DMS 273 (cell line): Measurements from ENCODE around the gene RIPK3.

ENCODE experiments used
- DNase-seq: peaks from one replicate; lab custom pipeline; 2025; ENCODE audit not compliant: unreplicated experiment; lab: John Stamatoyannopoulos, UW

Gene RIPK3

DNA sequence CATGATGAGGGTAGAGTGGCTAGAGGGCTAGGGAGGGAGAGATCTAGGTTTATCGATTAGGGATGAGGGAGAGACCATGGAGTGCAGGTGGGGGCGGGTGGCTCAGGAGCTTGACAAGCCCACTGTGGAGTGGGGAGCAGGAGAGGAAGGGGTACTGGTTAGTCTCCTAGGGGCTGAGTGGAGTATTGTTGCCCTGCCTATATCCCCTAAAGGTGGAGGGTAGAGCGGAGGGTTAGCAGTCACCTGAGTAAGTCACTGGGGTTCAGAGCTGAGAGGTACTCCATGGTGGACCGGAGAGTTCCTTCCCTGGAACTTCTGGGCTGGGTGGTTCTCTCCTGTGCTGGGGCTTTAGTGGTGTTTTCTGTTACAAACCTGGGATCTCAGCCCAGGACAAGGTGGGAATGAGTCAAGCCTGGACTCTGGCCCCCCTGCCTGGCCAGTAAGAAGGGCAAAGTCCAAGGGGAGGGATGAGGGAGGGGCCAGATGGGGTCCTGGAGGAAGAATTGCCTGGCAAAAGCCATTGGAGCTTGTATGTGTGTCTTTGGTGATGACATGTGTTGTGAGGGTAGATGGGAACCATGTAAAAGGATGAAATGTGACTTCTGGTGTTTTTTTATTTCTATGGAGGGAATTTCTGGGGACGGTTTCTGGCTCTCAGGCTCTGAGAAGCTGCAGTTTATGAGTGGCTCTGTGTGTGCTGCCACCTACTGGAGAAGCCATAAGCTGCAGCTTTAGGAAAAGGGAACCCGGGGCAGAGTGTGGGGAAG is 32.0 kb downstream of the RIPK3 start, which contains the start of gene CIDEB:
Gene CIDEB, minus strand, starts transcription at position 403 of the 767 bp plus-strand sequence. Its CDS starts 119 bp downstream, at position 284.
- DNase-seq: peak; percentile 75

DNA sequence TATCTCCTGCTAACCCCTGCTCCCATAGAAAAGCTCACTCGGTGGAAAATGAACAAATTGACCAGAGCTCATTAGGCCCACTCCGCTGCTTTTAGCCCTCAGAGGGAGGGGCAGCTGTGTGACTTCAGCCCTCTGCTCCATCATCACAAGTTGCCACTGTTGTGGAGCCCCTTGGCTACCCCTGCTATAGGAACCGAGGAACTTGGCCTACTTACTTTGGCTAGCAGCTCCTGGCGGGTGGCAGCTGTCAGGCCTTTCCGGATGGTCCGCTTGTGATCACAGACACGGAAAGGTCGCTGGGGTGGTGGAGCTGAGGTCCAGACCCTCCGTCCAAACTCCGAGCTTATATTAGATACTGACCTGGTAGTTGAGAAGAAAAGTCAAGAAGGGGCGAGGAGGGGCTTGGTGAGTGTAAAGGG is 32.6 kb downstream of the RIPK3 start:
- no peak for DNase-seq

- DNase-seq: no peak
Observed at GRCh38 chr14:24304019-24304387, 35.8 kb downstream of the RIPK3 start.

DNA sequence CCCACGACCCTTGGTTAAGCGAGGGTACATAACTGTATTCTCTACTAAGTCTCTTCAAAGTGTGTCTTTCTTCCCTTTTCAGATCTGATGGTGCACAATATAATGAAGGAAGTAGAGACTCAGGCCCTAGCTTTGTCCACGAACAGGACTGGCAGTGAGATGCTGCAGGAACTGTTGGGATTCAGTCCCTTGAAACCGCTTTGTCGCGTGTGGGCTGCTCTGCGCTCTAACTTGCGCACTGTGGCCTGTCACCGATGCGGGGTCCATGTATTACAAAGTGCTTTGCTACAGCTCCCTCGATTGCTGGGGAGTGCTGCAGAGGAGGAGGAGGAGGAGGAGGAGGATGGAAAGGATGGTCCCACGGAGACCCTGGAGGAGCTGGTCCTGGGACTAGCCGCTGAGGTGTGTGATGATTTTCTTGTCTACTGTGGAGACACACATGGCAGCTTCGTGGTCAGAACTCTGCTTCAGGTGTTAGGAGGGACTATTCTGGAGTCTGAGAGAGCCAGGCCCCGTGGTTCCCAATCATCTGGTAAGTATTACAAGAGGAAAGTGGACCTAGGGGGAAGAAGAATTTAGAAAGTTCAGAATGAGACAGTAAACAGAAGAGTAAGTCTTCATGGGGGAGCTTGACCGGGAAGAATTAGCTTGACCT is 39.3 kb downstream of the RIPK3 start:
- DNase-seq: no peak

DNA sequence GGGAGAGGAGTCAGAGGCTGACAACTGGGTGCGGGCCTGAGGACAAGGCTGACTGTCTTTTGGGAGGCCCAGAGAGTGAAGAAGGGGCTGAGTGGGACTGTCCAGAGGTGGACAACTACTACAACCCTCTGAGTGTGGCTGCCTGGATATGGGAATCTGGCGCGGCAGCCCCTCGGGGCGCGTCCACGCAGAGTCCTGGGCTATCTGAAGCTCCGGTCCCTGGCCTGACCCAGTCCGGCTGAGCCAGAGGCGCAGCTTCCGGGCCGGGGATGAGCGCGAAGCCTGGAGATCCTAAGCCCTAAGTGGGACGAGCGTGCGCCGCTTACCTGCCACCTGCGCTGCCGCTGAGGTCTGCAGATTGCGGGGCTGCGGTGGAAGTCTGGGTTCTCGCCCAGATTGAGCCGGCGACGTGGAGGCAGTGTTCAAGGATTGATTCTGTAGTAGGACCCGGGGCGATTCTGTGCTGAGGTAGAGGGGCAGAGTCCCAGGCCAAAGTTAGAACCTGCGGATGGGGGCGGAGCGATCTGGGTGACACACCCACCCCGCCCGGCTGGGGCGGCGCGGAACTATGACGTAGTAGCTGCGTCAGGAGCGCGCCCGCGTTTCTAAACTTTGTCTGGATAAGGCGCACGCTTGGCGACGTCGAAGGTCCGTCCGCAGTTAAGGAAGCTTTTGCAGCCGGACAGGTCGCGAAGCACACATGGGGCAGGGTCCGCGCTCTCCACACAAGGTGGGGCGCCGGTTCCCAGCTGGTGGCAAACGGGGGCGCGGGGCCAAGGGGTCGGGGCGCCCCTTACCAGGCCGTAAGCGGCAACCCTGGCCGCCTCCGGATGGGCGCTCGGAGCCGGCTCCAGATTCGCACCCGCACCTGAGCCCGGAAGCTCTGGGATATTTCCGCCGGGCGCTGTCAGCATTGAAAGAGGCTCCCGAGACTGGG is 40.3 kb downstream of the RIPK3 start, which contains the start of the genes DHRS1 and NOP9:
Gene DHRS1, minus strand, starts transcription at position 526 of the 937 bp plus-strand sequence. CDS start 674 bp downstream, outside the sequence.
Gene NOP9, plus strand, starts transcription at position 596 of the 937 bp plus-strand sequence. Its CDS starts 105 bp downstream, at position 701.
- DNase-seq: peak; percentile 96

DNA sequence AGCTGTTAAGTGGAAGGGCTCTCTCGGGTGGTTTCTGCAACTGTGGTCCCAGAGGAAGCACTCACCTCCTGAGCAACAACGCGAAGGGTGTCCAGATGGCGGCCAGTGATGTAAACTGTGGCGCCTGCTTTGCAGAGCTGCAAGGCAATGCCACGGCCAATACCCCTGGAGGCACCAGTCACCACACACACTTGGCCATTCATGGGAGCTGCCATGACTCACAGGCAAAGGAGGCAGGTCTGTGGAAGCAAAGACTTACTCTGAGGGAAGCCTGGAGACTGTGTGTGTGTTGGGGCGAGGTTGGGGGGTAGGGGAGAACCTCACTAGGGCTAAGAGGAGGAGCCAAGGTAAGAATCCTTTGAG is 40.9 kb downstream of the RIPK3 start:
- peak; percentile 88 for DNase-seq

GRCh38 chr14:24297190-24297964 is 42.4 kb downstream of the RIPK3 start:
- peak; percentile 64 for DNase-seq

DNA sequence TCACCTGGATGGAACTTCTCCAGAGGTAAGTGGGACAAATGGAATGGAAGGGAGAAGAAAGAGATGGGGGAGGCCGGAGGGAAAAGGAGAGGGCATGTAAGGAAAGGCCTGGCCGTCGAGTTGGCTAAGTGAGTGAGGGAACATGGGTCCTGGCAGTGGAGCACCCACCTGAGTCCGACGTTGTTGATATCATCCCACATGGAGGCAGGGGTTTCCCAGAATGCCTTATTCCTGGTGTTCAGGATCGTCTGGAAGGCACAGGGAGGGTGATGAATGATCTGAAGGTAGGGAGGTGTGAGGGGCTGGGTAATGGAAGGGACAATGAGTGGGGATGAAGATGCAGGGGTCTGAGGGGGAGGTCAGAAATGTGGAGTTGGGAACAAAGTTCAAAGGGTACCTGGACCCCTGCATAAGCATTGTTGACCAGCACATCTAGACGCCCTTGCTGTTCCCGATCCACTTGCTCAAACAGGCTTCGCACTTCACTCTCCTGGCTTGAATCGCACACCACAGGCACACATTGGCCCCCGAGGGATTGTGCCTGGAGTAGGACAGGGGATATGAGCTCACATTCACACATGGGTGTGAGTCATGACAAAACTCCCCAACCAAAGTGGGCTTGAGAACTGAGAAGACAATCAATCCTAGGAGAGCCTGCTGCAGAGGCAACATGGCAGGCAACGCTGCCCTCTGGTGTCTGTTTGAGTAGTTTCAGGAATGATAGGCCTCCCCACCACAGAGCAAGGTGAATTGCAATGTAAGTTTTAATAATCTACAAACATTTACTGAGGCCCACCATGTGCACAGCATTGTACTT is 43.2 kb downstream of the RIPK3 start:
- peak; percentile 79 for DNase-seq

DNA sequence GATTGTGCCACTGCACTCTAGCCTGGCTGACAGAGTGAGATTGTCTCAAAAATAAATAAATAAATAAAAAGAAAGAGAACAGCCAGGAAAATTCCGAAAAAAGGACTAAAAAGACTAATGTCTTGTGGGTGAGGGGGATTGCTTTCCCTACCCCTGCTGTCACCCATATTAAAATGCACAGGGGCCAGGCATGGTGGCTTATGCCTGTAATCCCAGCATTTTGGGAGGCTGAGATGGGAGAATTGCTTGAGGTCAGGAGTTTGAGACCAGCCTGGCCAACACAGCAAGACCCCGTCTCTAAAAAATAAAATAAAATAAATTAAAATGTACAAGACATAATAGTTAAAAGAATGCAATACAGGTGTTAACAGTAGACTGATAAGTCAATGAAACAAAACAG is 46.3 kb downstream of the RIPK3 start:
- DNase-seq: no peak

- no peak for DNase-seq
Observed at GRCh38 chr14:24292118-24292807, 47.5 kb downstream of the RIPK3 start.

GRCh38 chr14:24291446-24292117 is 48.2 kb downstream of the RIPK3 start:
- no peak for DNase-seq

DNA sequence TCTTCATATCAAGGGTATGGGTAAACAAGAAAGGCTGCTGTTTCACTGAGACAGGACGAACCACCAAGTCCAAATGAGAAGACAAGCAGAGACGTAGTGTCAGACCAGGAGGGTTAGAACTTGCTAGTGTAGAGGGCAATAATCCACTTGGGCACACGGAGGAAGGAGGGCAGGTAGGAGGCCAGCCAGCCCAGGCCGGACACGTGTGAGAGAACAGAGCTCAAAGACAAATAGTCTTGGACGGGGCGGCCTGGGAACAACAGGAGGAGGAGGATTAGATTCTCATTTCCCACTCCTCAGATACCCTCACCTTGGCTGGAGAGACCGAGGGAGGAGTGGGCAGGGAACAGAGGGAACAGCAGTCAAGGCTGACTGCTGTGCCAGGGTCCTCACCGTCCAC is 49.0 kb downstream of the RIPK3 start:
- DNase-seq: no peak

GRCh38 chr14:24289649-24290280 is 50.0 kb downstream of the RIPK3 start:
- DNase-seq: no peak

- no peak for DNase-seq
Observed at GRCh38 chr14:24286996-24287395, 52.8 kb downstream of the RIPK3 start.
